Stimulated activated CD4-positive, alpha-beta T cell treated with anti-CD3 and anti-CD28 coated beads, TNF-alpha, amount 100 ng/mL, for 1 hour (primary cell): Measurements from ENCODE around the gene GOSR1.
"Not testable (repeated sequence)": the region's sequence is repeated elsewhere in the genome, so short reads cannot be mapped to it uniquely, and the experiment has no call there.

Experiments
- DNase-seq, 3 donors: peaks; one replicate each; pipeline ENCODE4 v3.0.0-alpha.2; 2020; ENCODE audit warnings: low read depth in 3 of 3, low spot score in 1 of 3

GOSR1 gene

DNA sequence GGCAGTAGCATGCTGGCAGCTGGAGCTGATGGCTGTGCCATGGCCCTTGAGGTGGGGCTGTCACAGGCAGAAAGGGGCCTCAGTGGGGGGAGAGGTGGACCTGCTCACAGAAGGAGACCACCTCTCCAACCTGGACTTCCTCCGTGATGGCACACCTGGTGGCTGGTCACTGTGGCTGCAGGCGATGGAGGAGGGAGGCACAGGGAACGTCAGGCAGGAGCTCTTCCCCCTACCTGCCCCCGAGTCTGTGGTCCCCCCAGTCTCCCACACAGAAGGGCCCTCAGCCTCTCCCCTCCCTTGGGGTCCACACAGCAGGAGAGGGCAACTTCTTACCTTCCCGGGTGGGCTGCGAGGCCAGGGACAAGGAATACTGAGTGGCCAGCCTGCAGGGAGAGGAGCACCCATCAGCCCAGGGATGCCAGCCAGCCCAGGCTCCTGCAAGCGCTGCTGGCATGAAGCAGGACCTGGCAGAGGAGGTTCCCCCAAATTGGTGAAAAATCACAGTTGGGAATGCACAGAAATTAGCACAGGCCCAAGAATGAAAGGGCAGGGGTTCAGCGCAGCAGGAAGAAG lies 96.5 kb downstream of the GOSR1 start:
- DNase-seq: no peak

DNA sequence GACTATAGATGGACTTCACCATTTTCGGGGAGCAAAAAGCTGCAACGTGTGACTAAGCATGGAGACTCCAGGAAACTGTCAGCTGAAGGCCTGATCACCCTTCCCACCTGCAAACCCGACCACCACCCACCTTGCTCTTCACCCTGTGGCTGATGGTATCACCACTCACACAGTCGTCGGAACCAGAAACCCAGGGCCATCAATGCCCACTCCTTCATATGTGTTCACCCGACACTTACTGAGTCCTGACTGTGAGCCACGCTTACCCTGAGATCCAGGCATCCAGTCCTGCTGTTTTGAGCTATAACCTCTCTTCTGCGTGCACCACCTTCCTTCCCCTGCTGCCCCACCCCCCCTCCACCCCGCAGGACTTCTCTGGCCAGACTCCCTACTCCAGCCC lies 97.1 kb downstream of the GOSR1 start:
- not testable (repeated sequence) for DNase-seq

DNA sequence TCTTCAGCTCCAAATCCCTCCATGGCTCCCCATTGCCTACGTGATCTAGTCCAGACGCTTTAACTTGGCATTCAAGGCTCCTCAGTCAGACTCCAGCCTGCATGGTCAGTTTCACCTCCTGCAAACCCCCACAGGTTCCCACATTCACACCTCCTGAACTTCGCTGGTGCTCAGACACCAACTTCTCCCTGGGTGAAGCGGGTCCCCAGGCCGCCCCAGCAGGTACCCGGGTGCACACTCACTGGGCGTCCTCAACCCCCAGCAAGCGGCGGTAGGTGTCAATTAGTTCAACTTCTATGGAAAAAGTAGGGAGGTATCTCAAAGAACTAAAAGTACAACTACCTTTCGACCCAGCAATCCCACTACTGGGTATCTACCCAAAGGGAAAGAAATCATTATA lies 97.6 kb downstream of the GOSR1 start:
- not testable (repeated sequence) for DNase-seq

DNA sequence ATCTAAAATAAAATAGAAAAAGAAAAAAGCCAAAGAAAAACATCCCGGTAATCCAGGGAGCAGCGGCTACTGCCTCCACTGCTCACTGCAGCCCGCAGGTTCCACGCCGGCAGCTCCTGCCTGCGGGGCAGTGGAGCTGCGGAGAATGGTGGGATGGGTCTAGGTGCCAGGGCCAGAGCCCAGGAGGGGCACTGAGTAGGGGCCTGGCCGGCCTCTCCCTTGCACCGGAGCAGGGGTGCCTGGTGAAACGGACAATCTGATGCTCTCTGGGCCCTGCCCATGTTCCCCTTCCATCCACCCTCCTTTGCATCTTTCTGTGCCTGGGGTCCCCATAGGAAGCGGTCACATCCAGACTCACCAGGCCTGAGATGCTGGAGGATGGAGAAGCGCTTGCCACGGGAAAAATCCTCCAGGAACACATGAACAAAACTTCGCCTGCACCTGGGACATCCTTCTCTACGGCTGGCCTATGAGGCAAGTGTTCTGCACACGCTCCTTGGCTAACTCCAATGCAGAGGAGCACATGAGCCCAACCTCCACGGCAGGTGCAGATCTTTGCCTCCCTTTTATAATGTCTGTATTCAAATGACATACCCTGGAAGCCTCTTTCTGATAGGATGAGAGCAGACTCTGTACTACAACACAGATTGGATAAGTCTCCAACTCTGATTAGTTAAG lies 98.6 kb downstream of the GOSR1 start:
- DNase-seq: not testable (repeated sequence)

DNA sequence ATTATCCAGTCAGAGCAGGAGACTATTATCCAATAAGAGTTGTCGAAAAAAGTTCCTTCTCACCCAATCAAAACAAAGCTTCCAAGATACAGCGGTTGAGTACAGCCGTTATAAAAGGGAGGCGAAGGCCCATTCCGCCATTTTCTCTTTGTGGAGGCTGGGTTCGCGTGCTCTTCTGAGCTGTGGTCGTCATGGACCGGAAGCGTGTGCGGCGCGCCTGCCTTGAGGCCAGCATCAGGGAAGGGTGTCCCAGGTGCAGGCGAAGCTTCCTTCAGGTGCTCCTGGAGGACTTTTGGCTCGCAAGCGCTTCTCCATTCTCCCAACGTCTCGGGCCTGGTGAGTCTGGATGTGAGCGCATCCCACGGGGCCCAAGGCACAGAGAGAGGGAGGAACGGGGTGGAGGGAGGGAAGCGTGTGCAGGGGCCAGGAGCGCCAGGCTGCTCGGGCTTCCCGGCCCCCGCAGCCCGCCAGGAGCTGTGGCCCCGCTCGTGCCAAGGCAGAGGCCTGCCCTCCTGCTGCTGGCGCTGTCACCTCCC lies 99.2 kb downstream of the GOSR1 start:
- DNase-seq: no peak
